Measurements from ENCODE around the gene EDDM3A.

DNA sequence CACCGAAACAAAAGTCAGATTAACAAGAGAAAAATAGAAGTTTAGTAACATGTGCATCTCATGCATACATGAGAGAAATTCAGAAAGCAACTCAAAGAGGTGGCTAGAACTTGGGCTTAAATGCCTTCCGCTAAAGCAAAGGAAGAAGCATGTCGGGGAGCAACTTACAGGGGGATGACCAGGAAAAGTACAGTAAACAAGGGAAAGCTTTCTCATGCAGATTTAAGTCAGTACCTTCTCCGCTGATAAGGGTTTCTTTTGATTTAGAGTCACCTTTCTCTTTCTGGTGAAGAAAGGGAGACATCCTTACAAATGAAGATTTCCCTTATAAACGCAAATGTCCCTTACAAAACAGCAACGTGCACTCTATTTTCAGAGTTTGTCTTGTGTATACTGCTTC, 29.4 kb downstream of the EDDM3A start:
- TF ChIP-seq GABPA (IDR thresholded peaks at IDR 0.05; ENCODE audit: low read depth, low read length) (no peak), GABPA (CRISPR knock-in tag; IDR thresholded peaks at IDR 0.05; ENCODE audit: low read depth) (no peak), MTF2 (CRISPR knock-in tag; IDR thresholded peaks at IDR 0.05; ENCODE audit: borderline replicate concordance) (no peak), POLR2AphosphoS2 (IDR thresholded peaks at IDR 0.05; ENCODE audit: low read depth, low read length) (no peak), SPEN (CRISPR knock-in tag; IDR thresholded peaks at IDR 0.05; ENCODE audit: low read depth) (no peak)
- TF ChIP-seq, protein P1, sequence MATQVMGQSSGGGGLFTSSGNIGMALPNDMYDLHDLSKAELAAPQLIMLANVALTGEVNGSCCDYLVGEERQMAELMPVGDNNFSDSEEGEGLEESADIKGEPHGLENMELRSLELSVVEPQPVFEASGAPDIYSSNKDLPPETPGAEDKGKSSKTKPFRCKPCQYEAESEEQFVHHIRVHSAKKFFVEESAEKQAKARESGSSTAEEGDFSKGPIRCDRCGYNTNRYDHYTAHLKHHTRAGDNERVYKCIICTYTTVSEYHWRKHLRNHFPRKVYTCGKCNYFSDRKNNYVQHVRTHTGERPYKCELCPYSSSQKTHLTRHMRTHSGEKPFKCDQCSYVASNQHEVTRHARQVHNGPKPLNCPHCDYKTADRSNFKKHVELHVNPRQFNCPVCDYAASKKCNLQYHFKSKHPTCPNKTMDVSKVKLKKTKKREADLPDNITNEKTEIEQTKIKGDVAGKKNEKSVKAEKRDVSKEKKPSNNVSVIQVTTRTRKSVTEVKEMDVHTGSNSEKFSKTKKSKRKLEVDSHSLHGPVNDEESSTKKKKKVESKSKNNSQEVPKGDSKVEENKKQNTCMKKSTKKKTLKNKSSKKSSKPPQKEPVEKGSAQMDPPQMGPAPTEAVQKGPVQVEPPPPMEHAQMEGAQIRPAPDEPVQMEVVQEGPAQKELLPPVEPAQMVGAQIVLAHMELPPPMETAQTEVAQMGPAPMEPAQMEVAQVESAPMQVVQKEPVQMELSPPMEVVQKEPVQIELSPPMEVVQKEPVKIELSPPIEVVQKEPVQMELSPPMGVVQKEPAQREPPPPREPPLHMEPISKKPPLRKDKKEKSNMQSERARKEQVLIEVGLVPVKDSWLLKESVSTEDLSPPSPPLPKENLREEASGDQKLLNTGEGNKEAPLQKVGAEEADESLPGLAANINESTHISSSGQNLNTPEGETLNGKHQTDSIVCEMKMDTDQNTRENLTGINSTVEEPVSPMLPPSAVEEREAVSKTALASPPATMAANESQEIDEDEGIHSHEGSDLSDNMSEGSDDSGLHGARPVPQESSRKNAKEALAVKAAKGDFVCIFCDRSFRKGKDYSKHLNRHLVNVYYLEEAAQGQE (IDR thresholded peaks at IDR 0.05; ENCODE audit: borderline replicate concordance in 1 of 2, low read depth in 1 of 2, low read length in 2 of 2) = no peak
- TF ChIP-seq, protein P2, sequence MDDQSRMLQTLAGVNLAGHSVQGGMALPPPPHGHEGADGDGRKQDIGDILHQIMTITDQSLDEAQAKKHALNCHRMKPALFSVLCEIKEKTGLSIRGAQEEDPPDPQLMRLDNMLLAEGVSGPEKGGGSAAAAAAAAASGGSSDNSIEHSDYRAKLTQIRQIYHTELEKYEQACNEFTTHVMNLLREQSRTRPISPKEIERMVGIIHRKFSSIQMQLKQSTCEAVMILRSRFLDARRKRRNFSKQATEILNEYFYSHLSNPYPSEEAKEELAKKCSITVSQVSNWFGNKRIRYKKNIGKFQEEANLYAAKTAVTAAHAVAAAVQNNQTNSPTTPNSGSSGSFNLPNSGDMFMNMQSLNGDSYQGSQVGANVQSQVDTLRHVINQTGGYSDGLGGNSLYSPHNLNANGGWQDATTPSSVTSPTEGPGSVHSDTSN (CRISPR knock-in tag; IDR thresholded peaks at IDR 0.05; ENCODE audit: borderline replicate concordance) = no peak
